ENCODE measurements around the gene RAF1.

GRCh38 chr3:12568747-12569146, 95.2 kb downstream of the RAF1 start:
- TF ChIP-seq PBX3 (CRISPR knock-in tag; IDR thresholded peaks at IDR 0.05; ENCODE audit: borderline replicate concordance) = no peak
- TF ChIP-seq MXI1 (IDR thresholded peaks at IDR 0.05; ENCODE audit: borderline replicate concordance, low read depth, low read length) = no peak
- TF ChIP-seq ZNF513 (CRISPR knock-in tag; conservative IDR thresholded peaks at IDR 0.05) = no peak
- no peak for TF ChIP-seq GABPA (IDR thresholded peaks at IDR 0.05; ENCODE audit: low read depth, low read length)
- TF ChIP-seq GABPA (CRISPR knock-in tag; IDR thresholded peaks at IDR 0.05; ENCODE audit: low read depth) = no peak
- TF ChIP-seq POLR2A (IDR thresholded peaks at IDR 0.05; ENCODE audit: insufficient read depth in 1 of 2, low read depth in 2 of 2, low read length in 2 of 2) = no peak
- no peak for TF ChIP-seq PLRG1 (conservative IDR thresholded peaks at IDR 0.05)
- no peak for TF ChIP-seq ZNF234 (CRISPR knock-in tag; conservative IDR thresholded peaks at IDR 0.05)
- no peak for TF ChIP-seq SALL2 (CRISPR knock-in tag; IDR thresholded peaks at IDR 0.05)
- no peak for TF ChIP-seq FOXP4 (CRISPR knock-in tag; IDR thresholded peaks at IDR 0.05)
- TF ChIP-seq ZBTB20 (CRISPR knock-in tag; IDR thresholded peaks at IDR 0.05; ENCODE audit: borderline replicate concordance, low read depth) = no peak
- TF ChIP-seq NFATC3 (CRISPR knock-in tag; IDR thresholded peaks at IDR 0.05) = no peak
- TF ChIP-seq NRL (CRISPR knock-in tag; IDR thresholded peaks at IDR 0.05; ENCODE audit: borderline replicate concordance) = no peak
- no peak for TF ChIP-seq NFIC (IDR thresholded peaks at IDR 0.05; ENCODE audit: low read length)
- TF ChIP-seq SMAD1 (CRISPR knock-in tag; IDR thresholded peaks at IDR 0.05; ENCODE audit: borderline replicate concordance, low read depth) = no peak
